CD4-positive, CD25-positive, alpha-beta regulatory T cell (primary cell): ENCODE results near the gene RHOXF2. TPM values are rescaled to one million over a fixed set of nuclear protein-coding genes. Genes with fewer than 3 reads are reported as not detected.
"Not testable (repeated sequence)": the region's sequence is repeated elsewhere in the genome, so short reads cannot be mapped to it uniquely, and the experiment has no call there.

ENCODE experiments used
- ATAC-seq, 2 donors: fragments of 150-1000 bp; cut with Tn5 transposase; one replicate each; pipeline ENCODE4 v1.10.0; 2021; ENCODE audit warnings: low read depth in 2 of 2, moderate number of reproducible peaks in 2 of 2, moderate library complexity in 1 of 2
- DNase-seq, 3 donors: peaks; one replicate each; pipeline versions ENCODE4 v3.0.0 to v3.0.0-alpha.2; 2012 to 2022; ENCODE audit warnings: mixed read lengths in 1 of 3
- H3K27ac ChIP-seq: one replicate; pipeline ENCODE4 v1.7.0; 2013; ENCODE audit warnings: mild to moderate bottlenecking, low read length; ENCODE audit not compliant: insufficient read depth, poor library complexity, severe bottlenecking
- H3K27me3 ChIP-seq: one replicate; pipeline ENCODE4 v1.7.0; 2013; ENCODE audit warnings: low read length; ENCODE audit not compliant: control insufficient read depth, insufficient read depth
- H3K36me3 ChIP-seq: one replicate; pipeline ENCODE4 v1.7.0; 2013; ENCODE audit warnings: mild to moderate bottlenecking, low read length, moderate library complexity; ENCODE audit not compliant: control insufficient read depth, insufficient read depth
- H3K4me1 ChIP-seq: 2 replicates; pipeline ENCODE4 v1.7.0; 2013; ENCODE audit warnings: mild to moderate bottlenecking, low read length; ENCODE audit not compliant: insufficient read depth, control insufficient read depth, poor library complexity, severe bottlenecking
- H3K4me3 ChIP-seq: one replicate; pipeline ENCODE4 v1.7.0; 2013; ENCODE audit warnings: low read depth, mild to moderate bottlenecking, low read length, moderate library complexity
- H3K9me3 ChIP-seq, 2 experiments: 1 replicate in 1 of 2; 2 replicates in 1 of 2; pipeline ENCODE4 v1.7.0; 2013; ENCODE audit warnings: low read length in 2 of 2, mild to moderate bottlenecking in 1 of 2, moderate library complexity in 1 of 2; ENCODE audit not compliant: control insufficient read depth in 2 of 2
- H3K27ac Mint-ChIP-seq, 3 donors: one replicate each; pipeline ENCODE4 v1.8.0; 2020 to 2022; ENCODE audit warnings: mild to moderate bottlenecking in 3 of 3, mixed read lengths in 3 of 3, moderate library complexity in 2 of 3
- H3K27me3 Mint-ChIP-seq: one replicate; pipeline ENCODE4 v1.8.0; 2022; ENCODE audit warnings: mild to moderate bottlenecking, mixed read lengths
- H3K36me3 Mint-ChIP-seq: one replicate; pipeline ENCODE4 v1.8.0; 2020; ENCODE audit warnings: mixed read lengths
- H3K4me1 Mint-ChIP-seq, 4 donors: one replicate each; pipeline ENCODE4 v1.8.0; 2020 to 2022; ENCODE audit warnings: mixed read lengths in 4 of 4, mild to moderate bottlenecking in 1 of 4
- H3K4me3 Mint-ChIP-seq, 4 donors: one replicate each; pipeline ENCODE4 v1.8.0; 2020 to 2022; ENCODE audit warnings: mild to moderate bottlenecking in 4 of 4, mixed read lengths in 4 of 4, moderate library complexity in 3 of 4
- H3K9me3 Mint-ChIP-seq, 7 donors: one replicate each; pipeline ENCODE4 v1.8.0; 2020 to 2022; ENCODE audit warnings: mixed read lengths in 7 of 7, mild to moderate bottlenecking in 3 of 7, moderate library complexity in 2 of 7
- polyA plus RNA-seq, 4 donors: library from polyadenylated mRNA; unstranded; fragments of 300-500 nt; fragmentation: Illumina TruSeq; gene quantifications; one replicate each; pipeline ENCODE4 v1.2.3, GENCODE V29; 2021
- total RNA-seq: library from RNA; stranded (reverse); gene quantifications from one replicate; pipeline ENCODE4 v1.2.3, GENCODE V29; 2022

RHOXF2 gene
- total and polyA plus RNA-seq, 5 donors from 2014 or later = 0.06 TPM; not detected in 4

DNA sequence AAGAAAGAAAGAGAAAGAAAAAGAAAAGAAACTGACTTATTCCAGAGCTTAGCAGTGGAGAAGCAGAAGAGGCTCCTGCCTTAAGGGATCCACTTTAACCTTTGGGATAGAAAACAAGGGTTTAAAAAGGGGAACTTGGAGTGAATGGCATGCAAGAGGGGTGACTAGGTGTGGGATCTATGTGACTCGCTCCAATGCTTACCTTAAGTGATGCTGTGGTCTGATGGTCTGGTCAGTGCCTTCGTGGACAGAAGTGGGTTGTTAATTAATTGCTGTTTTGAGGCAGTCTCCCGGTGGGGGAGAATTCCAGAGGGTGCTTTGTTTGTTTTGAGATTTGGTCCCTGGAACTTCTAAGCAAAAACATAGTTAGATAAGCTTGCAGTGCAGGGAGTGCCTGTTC is 21.6 kb upstream of the RHOXF2 start:
- Mint-ChIP-seq H3K4me1 (peaks cover 5 to 13% (median 9%) of the 10 kb centered on the region in 4 donors), H3K4me3 (peak overlapping the region in 1 of 4 donors; percentile 15), H3K27ac (peak overlapping the region in 2 of 3 donors; percentile 47 to 75), H3K9me3 (no peaks in the 10 kb centered on the region), H3K36me3 (peaks cover 4% of the 10 kb centered on the region), H3K27me3 (no peaks in the 10 kb centered on the region)
- ATAC-seq = no peak
- Histone ChIP-seq H3K36me3 (no peaks in the 10 kb centered on the region), H3K9me3 (no peaks in the 10 kb centered on the region), H3K4me3 (peak overlapping the region; percentile 26), H3K4me1 (no peaks in the 10 kb centered on the region), H3K27me3 (no peaks in the 10 kb centered on the region), H3K27ac (peak overlapping the region; percentile 42)
- no peak for DNase-seq

DNA sequence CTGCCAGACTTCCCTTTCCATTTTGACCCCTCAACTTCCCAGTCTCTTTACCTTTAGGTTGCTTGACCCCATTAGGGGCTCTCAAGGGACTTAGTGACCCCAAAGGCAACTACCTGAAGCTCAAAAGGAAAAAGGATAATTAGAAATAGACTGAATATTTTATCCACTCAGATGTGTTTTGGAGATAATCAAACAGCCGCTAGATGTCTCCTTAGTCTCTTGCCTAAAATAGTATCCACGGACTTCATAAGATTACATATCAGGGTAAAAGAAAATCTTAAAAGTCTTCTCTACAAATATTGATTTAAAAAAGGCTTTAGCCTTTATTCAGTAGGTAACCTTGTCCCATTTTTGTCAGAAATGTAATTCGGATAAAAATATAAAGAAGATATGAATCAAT is 21.0 kb upstream of the RHOXF2 start:
- no peaks in the 10 kb centered on the region for H3K9me3 Mint-ChIP-seq

DNA sequence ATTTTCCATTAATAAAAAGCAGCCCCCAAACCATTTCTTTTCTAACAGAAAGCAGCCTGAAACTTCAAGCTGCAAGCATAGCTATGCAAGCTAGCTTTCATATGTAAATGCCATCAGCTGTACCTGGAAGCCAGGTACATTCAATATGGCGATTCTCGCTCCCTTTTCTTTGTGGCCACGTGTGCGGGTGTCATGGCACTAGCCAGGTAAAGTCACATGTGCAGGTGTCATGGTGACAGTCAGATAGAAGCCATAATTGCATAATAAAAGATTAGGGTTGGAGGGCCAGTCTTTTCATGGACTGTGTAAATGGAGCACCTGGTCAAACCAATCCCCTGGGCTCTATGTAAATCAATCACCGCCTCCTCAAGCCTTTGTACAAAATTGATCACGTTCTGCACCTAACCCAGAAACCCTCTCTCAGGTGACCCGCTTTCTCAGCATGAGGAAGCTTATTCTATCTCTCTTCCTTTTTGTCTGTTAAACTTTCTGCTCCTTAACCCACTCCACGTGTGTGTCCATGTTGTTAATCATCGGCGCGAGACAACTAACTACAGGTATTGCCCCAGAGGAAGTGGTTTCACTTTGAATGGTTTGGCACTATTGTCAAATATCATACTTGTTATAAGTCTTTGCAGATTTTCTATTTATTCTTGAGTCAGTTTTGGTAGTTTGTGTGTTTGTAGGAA is 18.0 kb upstream of the RHOXF2 start:
- Mint-ChIP-seq H3K4me3 (peak overlapping the region in 3 of 4 donors; percentile 47 to 89 (median 70)), H3K4me1 (peaks cover 5 to 29% (median 20%) of the 10 kb centered on the region in 4 donors), H3K27ac (peak overlapping the region in 1 of 3 donors; percentile 13), H3K27me3 (no peaks in the 10 kb centered on the region), H3K36me3 (peaks cover 4% of the 10 kb centered on the region), H3K9me3 (peaks cover 0 to 2% (median 0%) of the 10 kb centered on the region in 7 donors)
- DNase-seq (peak in 1 of 3 donors; percentile 5), ATAC-seq (no peak)
- Histone ChIP-seq H3K36me3 (no peaks in the 10 kb centered on the region), H3K9me3 (no peaks in the 10 kb centered on the region), H3K4me1 (peaks cover 7% of the 10 kb centered on the region), H3K4me3 (peak overlapping the region; percentile 63), H3K27ac (no peak overlapping the region), H3K27me3 (no peaks in the 10 kb centered on the region)

More for the DNA sequence above, 21.0 kb upstream of the RHOXF2 start:
- Mint-ChIP-seq H3K4me3 (peak overlapping the region in 1 of 4 donors; percentile 7), H3K27me3 (no peaks in the 10 kb centered on the region), H3K27ac (peak overlapping the region in 1 of 3 donors; percentile 15), H3K4me1 (peaks cover 5 to 18% (median 12%) of the 10 kb centered on the region in 4 donors), H3K36me3 (peaks cover 4% of the 10 kb centered on the region)
- DNase-seq (no peak), ATAC-seq (no peak)
- Histone ChIP-seq H3K27me3 (no peaks in the 10 kb centered on the region), H3K4me1 (no peaks in the 10 kb centered on the region), H3K36me3 (no peaks in the 10 kb centered on the region), H3K9me3 (no peaks in the 10 kb centered on the region), H3K27ac (peak overlapping the region; percentile 42), H3K4me3 (no peak overlapping the region)

- Mint-ChIP-seq H3K4me1 (peaks cover 10 to 39% (median 24%) of the 10 kb centered on the region in 4 donors), H3K27me3 (no peaks in the 10 kb centered on the region), H3K36me3 (no peaks in the 10 kb centered on the region), H3K9me3 (peaks cover 0 to 5% (median 0%) of the 10 kb centered on the region in 7 donors), H3K27ac (peak overlapping the region in 2 of 3 donors; percentile 57 to 68), H3K4me3 (peak overlapping the region in 1 of 4 donors; percentile 13)
- H3K4me3 ChIP-seq = peak overlapping the region; percentile 13
- no peak for ATAC-seq
- no peak overlapping the region for H3K27ac ChIP-seq
- no peaks in the 10 kb centered on the region for H3K27me3 ChIP-seq
- no peak for DNase-seq
- H3K9me3 ChIP-seq = no peaks in the 10 kb centered on the region
- H3K36me3 ChIP-seq = no peaks in the 10 kb centered on the region
- peaks cover 7% of the 10 kb centered on the region for H3K4me1 ChIP-seq
These were observed 14.1 kb upstream of the RHOXF2 start for GRCh38 chrX:120144178-120144844.

GRCh38 chrX:120145295-120145925 is 13.0 kb upstream of the RHOXF2 start:
- ATAC-seq (no peak), DNase-seq (peak in 1 of 3 donors; percentile 26)
- peaks cover 10 to 38% (median 24%) of the 10 kb centered on the region in 4 donors for H3K4me1 Mint-ChIP-seq
- Histone ChIP-seq H3K9me3 (no peaks in the 10 kb centered on the region), H3K36me3 (no peaks in the 10 kb centered on the region), H3K4me3 (no peak overlapping the region), H3K27me3 (no peaks in the 10 kb centered on the region), H3K4me1 (peaks cover 7% of the 10 kb centered on the region), H3K27ac (no peak overlapping the region)
- no peaks in the 10 kb centered on the region for H3K36me3 Mint-ChIP-seq
- no peak overlapping the region for H3K4me3 Mint-ChIP-seq
- peak overlapping the region in 1 of 3 donors; percentile 14 for H3K27ac Mint-ChIP-seq
- H3K9me3 Mint-ChIP-seq = peaks cover 0 to 5% (median 0%) of the 10 kb centered on the region in 7 donors
- no peaks in the 10 kb centered on the region for H3K27me3 Mint-ChIP-seq

DNA sequence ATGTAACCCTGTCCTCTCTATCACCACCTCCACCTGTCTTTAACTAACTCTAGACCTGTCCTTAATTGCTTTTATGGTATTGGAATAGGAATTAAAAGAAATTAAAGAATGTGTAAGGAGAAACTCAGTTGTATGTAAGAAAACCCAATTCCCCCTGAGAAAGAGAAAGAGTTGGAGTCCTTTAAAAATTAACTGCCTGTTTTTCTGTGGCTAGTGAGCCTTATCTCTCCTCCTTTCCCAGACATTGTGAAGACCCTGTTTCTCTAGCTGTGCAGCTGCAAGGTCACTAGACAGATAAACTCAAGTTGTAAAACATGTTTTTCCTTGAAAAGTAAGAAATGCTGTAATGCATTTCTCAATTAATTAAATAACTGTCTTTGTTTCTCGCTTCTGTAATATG is 12.1 kb upstream of the RHOXF2 start:
- H3K4me3 Mint-ChIP-seq, H3K27me3 ChIP-seq, DNase-seq, H3K9me3 Mint-ChIP-seq, H3K36me3 ChIP-seq, H3K27ac ChIP-seq, H3K4me1 ChIP-seq, ATAC-seq, H3K4me3 ChIP-seq, H3K36me3 Mint-ChIP-seq, H3K27me3 Mint-ChIP-seq, H3K9me3 ChIP-seq: not testable (repeated sequence)
- H3K27ac Mint-ChIP-seq = peak overlapping the region in 1 of 3 donors; percentile 51
- peaks cover 5 to 31% (median 18%) of the 10 kb centered on the region in 4 donors for H3K4me1 Mint-ChIP-seq

GRCh38 chrX:120147537-120147936 is 10.9 kb upstream of the RHOXF2 start:
- Histone ChIP-seq H3K27ac (no peak overlapping the region), H3K27me3 (no peaks in the 10 kb centered on the region), H3K36me3 (no peaks in the 10 kb centered on the region), H3K9me3 (no peaks in the 10 kb centered on the region), H3K4me3 (no peak overlapping the region), H3K4me1 (peaks cover 7% of the 10 kb centered on the region)
- Mint-ChIP-seq H3K27me3 (no peaks in the 10 kb centered on the region), H3K4me3 (no peak overlapping the region), H3K4me1 (peaks cover 1 to 22% (median 12%) of the 10 kb centered on the region in 4 donors), H3K9me3 (peaks cover 0 to 5% (median 0%) of the 10 kb centered on the region in 7 donors), H3K36me3 (no peaks in the 10 kb centered on the region), H3K27ac (peak overlapping the region in 1 of 3 donors; percentile 78)
- ATAC-seq = no peak
- DNase-seq = no peak
